Activated B cell treated with CpG ODN at 0.5 μM for 24 hours (primary cell): ENCODE data around the gene RPS6KA2. TPM values are rescaled to one million over a fixed set of nuclear protein-coding genes. Genes with fewer than 3 reads are reported as not detected.

Experiments
- ATAC-seq: fragments of 200-7000 bp; cut with Tn5 transposase; one replicate; pipeline ENCODE4 v1.10.0; 2021; ENCODE audit warnings: low read depth, mild to moderate bottlenecking, moderate library complexity
- CTCF ChIA-PET: fragments of 350-600 bp; sonication (Branson Sonifier 250); formaldehyde crosslinking; loops from one replicate; lab custom pipeline; 2021; ENCODE audit warnings: antibody characterized with exemption; lab: Charles Lee
- POLR2A ChIA-PET: fragments of 350-600 bp; sonication (Branson Sonifier 250); formaldehyde crosslinking; loops from one replicate; lab custom pipeline; 2021; ENCODE audit warnings: antibody characterized with exemption; lab: Charles Lee
- DNase-seq: peaks from one replicate; pipeline ENCODE4 v3.0.0; 2022
- H3K27ac Mint-ChIP-seq: one replicate; pipeline ENCODE4 v1.8.0; 2020; ENCODE audit warnings: mixed read lengths
- H3K27me3 Mint-ChIP-seq: one replicate; pipeline ENCODE4 v1.8.0; 2021; ENCODE audit warnings: mixed read lengths
- H3K36me3 Mint-ChIP-seq: one replicate; pipeline ENCODE4 v1.8.0; 2021; ENCODE audit warnings: low read depth, mixed read lengths
- H3K4me1 Mint-ChIP-seq: one replicate; pipeline ENCODE4 v1.8.0; 2021; ENCODE audit warnings: mixed read lengths
- H3K4me3 Mint-ChIP-seq: one replicate; pipeline ENCODE4 v1.8.0; 2020; ENCODE audit warnings: mild to moderate bottlenecking, mixed read lengths
- H3K9me3 Mint-ChIP-seq: one replicate; pipeline ENCODE4 v1.8.0; 2020; ENCODE audit warnings: mixed read lengths
- intact Hi-C: fragments of 100-400 bp; cut with micrococcal nuclease; formaldehyde crosslinking; loops from one replicate; pipeline ENCODE4 v1.15.1; 2024
- total RNA-seq: library from RNA; stranded (reverse); gene quantifications from 2 replicates; pipeline ENCODE4 v1.2.3, GENCODE V29; 2022
- TF ChIP-seq, protein P1 (sequence below): fragments of 200-600 bp; IDR thresholded peaks from one replicate; pipeline ENCODE4 v1.8.0; 2022; ENCODE audit warnings: antibody characterized with exemption, mild to moderate bottlenecking

RPS6KA2 gene
- total RNA-seq, 1 donor from 2014 or later: 14.4 TPM

DNA sequence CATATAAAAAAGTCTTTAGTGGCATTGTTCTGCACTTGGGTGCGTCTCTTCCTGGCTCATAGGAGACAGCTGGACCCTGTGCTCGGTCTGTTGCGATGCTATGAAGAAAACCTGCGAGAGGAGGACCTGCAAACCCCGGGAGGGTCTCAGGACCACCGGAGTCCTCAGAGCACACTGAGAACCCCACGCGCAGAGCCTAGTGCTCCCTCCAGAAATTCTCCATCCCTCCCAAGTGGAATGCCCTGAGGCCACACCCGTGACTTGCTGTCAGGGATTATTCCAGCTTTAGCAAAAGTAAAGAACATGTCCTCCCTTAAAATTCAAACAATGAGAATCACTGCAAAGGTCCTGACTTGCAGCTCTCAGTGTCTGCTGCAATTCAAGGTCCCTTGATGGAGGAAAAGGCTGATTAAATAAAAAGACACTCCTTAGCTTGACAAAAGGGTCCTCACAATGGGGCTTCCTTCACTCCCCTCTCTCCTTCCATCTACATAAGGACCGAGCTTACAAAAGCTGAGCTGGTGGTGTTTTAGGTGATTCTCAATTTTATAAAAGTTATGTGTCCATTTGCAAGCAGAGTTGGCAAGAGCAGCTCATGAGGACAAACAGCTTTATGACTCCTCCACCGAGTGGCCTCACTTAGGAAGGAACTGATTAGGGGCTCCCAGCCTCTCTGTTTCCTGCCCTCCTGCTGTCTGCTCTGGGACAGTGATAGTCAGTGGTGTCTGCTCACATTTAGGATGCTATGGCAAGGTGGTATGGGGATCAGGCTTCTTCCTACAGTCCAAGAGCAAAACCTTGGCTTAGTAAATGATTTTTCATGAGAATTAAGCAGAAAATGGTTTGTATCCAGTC lies 137.5 kb downstream of the RPS6KA2 start:
- POLR2A ChIA-PET: interaction anchor here (0.6 to 3.0 kb wide), 2 partner anchors 26 to 137 kb away, joined by 4 to 13 read pairs; partner anchors contain the start of gene RPS6KA2
- peaks cover 6% of the 10 kb centered on the region for H3K36me3 Mint-ChIP-seq
- TF ChIP-seq, protein P1, sequence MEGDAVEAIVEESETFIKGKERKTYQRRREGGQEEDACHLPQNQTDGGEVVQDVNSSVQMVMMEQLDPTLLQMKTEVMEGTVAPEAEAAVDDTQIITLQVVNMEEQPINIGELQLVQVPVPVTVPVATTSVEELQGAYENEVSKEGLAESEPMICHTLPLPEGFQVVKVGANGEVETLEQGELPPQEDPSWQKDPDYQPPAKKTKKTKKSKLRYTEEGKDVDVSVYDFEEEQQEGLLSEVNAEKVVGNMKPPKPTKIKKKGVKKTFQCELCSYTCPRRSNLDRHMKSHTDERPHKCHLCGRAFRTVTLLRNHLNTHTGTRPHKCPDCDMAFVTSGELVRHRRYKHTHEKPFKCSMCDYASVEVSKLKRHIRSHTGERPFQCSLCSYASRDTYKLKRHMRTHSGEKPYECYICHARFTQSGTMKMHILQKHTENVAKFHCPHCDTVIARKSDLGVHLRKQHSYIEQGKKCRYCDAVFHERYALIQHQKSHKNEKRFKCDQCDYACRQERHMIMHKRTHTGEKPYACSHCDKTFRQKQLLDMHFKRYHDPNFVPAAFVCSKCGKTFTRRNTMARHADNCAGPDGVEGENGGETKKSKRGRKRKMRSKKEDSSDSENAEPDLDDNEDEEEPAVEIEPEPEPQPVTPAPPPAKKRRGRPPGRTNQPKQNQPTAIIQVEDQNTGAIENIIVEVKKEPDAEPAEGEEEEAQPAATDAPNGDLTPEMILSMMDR: no peak
- DNase-seq (no peak), ATAC-seq (no peak)
- intact Hi-C loops: loop anchor here (2.0 kb wide), 2 partner anchors 51 to 99 kb away; no protein-coding TSS in a partner anchor
- peaks cover 6% of the 10 kb centered on the region for H3K9me3 Mint-ChIP-seq
- H3K4me3 Mint-ChIP-seq: no peak overlapping the region
- H3K4me1 Mint-ChIP-seq: peaks cover 23% of the 10 kb centered on the region
- CTCF ChIA-PET: interaction anchor here (1.1 to 1.5 kb wide), 2 partner anchors 32 to 137 kb away, joined by 3 to 4 read pairs; partner anchors contain the start of gene RPS6KA2
- H3K27me3 Mint-ChIP-seq: no peaks in the 10 kb centered on the region
- H3K27ac Mint-ChIP-seq: no peak overlapping the region

DNA sequence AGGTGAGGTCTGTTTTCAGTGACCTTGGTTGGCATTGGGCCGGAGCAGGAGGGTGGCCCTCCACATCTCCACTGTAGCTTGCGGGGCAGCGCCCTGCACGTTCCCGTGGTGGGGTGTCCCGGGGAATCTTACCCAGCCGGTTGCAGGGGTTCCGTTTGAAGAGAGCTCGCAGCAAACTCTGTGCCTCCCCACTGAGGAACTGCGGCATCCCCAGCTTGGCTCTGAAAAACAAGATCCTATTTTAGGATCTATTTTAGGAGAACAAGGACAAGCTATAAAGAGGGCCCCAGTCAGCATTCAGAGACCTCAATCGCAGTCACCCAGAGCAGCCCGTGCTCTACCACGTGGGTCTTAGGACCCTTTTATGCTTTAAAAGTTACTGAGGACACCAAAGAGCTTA lies 138.3 kb downstream of the RPS6KA2 start:
- TF ChIP-seq, protein P1: no peak
- peaks cover 6% of the 10 kb centered on the region for H3K36me3 Mint-ChIP-seq
- no peaks in the 10 kb centered on the region for H3K27me3 Mint-ChIP-seq
- peak overlapping the region; percentile 97 for H3K27ac Mint-ChIP-seq
- CTCF ChIA-PET: interaction anchor here (1.1 to 1.5 kb wide), 3 partner anchors 23 to 138 kb away, joined by 3 to 4 read pairs (median 4); partner anchors contain the start of gene RPS6KA2
- DNase-seq (no peak), ATAC-seq (no peak)
- H3K4me3 Mint-ChIP-seq: peak overlapping the region; percentile 84
- peaks cover 23% of the 10 kb centered on the region for H3K4me1 Mint-ChIP-seq
- H3K9me3 Mint-ChIP-seq: peaks cover 6% of the 10 kb centered on the region
- intact Hi-C loops: loop anchor here (1.0 to 2.0 kb wide), 4 partner anchors 24 to 139 kb away; partner anchors contain the start of gene RPS6KA2
- POLR2A ChIA-PET: interaction anchor here (3.0 kb wide), 1 partner anchor 138 kb away, joined by 13 read pairs; the partner anchor contains the start of gene RPS6KA2

DNA sequence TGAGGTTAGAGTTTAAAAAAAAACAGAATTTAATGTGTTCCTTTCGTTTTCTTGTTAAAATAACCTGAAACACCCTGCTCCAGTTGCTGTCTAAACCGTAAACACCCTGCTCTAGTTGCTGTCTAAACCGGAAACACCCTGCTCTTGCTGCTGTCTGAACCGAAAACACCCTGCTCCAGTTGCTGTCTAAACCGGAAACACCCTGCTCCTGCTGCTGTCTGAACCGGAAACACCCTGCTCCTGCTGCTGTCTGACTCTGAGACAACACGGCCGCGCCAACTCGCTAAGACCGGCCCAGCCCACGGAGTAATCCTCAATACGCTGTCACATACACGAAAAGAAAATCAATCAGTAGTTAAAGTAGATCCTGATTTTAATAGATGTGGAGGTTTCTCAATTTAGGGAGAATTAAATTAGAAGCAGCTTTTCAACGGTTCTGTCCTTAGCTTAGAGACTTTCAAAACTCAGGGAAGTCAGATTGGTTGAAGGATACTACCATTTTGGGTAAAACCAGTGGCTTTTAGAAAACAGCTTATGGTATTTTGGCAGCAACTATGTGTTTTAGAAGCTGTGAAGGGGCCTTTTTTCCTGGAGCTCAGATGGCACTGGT lies 138.9 kb downstream of the RPS6KA2 start:
- Mint-ChIP-seq H3K27ac (peak overlapping the region; percentile 97), H3K27me3 (no peaks in the 10 kb centered on the region), H3K36me3 (peaks cover 6% of the 10 kb centered on the region), H3K4me1 (peaks cover 23% of the 10 kb centered on the region), H3K4me3 (peak overlapping the region; percentile 84), H3K9me3 (peaks cover 6% of the 10 kb centered on the region)
- intact Hi-C loops: loop anchor here (1.0 to 2.0 kb wide), 4 partner anchors 24 to 139 kb away; partner anchors contain the start of gene RPS6KA2
- POLR2A ChIA-PET: interaction anchor here (3.0 kb wide), 1 partner anchor 139 kb away, joined by 13 read pairs; the partner anchor contains the start of gene RPS6KA2
- CTCF ChIA-PET: interaction anchor here (1.1 to 1.5 kb wide), 3 partner anchors 24 to 139 kb away, joined by 3 to 4 read pairs (median 4); partner anchors contain the start of gene RPS6KA2
- TF ChIP-seq, protein P1: no peak
- DNase-seq: peak; percentile 37
- ATAC-seq: peak; percentile 97

DNA sequence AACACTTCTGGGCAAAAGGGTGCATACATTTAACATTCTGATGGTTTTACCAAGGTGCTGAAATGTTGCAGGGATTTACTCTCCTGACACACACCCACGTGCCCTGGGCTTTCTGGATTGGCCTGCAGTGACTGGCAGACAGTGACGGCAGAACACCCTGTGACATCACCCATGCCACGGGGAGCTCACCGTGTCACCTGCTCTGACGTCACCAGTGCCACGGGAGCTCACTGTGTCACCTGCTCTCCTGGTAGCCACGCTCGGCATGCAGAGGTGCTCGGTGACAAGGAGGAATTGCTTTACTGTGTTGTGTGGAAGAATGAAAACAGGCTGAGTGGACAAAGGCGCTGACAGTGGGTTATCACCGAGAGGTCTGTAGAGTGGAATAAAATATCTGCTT lies 139.9 kb downstream of the RPS6KA2 start:
- peaks cover 6% of the 10 kb centered on the region for H3K36me3 Mint-ChIP-seq
- H3K27ac Mint-ChIP-seq: peak overlapping the region; percentile 97
- peaks cover 23% of the 10 kb centered on the region for H3K4me1 Mint-ChIP-seq
- TF ChIP-seq, protein P1: no peak
- intact Hi-C loops: no loop called here
- ATAC-seq: no peak
- no peak overlapping the region for H3K4me3 Mint-ChIP-seq
- ChIA-PET CTCF (interaction anchor here (0.7 to 1.5 kb wide), 2 partner anchors 25 to 802 kb away, joined by 3 to 4 read pairs; no protein-coding TSS in a partner anchor), POLR2A (interaction anchor here (3.0 kb wide), 1 partner anchor 140 kb away, joined by 13 read pairs; the partner anchor contains the start of gene RPS6KA2)
- DNase-seq: no peak
- H3K9me3 Mint-ChIP-seq: peaks cover 6% of the 10 kb centered on the region
- H3K27me3 Mint-ChIP-seq: no peaks in the 10 kb centered on the region
